SIG-M5 treated with dmso at 0.1 percent for 504 hours (cell line): ENCODE measurements around the gene MADD.
A peak's percentile ranks its signal among the peaks of the same experiment; 100 is the strongest.

ENCODE experiments used
- DNase-seq: peaks from one replicate; lab custom pipeline; 2025; ENCODE audit not compliant: unreplicated experiment; lab: John Stamatoyannopoulos, UW

The MADD gene

GRCh38 chr11:47269829-47270305 lies at the start of gene MADD:
Gene MADD, plus strand, starts transcription at chr11:47270133.
- DNase-seq: peak; percentile 80

GRCh38 chr11:47220401-47220821 lies 49.5 kb upstream of the MADD start:
- DNase-seq: no peak

DNA sequence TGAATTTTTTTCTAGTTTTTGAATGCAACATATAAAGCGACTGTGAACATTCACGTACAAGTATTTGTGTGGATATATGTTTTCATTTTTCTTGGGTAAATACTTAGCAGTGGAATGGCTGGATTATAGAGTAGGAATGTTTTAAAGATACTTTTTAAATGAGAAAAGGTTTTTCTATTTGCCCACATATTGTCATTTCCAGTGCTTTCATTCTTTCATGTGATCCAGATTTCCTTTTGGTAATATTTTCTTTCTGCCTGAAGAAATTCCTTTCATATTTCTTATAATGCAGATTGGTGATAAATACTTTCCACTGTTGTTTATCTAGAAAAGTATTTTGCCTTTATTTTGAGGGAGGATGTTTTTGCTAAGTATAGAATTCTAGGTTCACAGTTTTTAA lies 47.2 kb upstream of the MADD start:
- no peak for DNase-seq

GRCh38 chr11:47225552-47226400 lies 44.2 kb upstream of the MADD start:
- peak; percentile 50 for DNase-seq

GRCh38 chr11:47229161-47229560 lies 40.8 kb upstream of the MADD start:
- no peak for DNase-seq

- no peak for DNase-seq
These were observed 36.9 kb upstream of the MADD start for GRCh38 chr11:47233051-47233450.

DNA sequence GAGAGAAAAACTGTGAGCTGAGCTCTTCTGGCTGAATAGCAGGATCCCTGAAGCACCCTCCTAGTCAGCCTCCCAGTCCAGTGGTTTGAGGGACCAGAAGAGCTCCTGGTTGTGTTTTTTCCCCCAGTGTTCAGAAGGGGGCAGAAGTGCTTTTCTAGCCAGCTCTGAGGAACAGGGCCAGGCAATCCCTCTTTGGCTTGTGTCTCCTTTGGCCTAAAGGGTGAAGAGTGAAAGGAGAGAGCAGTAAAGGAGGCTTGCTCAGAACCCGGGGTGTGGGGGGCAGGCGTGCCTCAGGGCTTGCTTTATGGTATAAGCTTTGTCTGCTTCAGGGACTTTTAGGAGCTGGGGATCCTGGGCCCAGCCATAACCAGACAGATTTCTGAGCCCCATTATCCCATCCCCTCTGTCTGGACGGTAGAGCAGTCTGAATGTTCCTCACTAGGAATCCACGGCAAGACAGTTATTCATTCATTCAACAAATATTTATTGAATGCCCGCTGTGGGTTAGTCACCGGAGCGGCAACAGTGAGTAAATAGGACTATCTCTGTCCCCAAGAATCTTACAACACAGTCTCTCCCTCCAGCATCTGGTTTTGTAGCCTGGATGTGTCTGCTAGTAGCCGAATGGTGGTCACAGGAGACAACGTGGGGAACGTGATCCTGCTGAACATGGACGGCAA lies 35.8 kb upstream of the MADD start:
- no peak for DNase-seq

- DNase-seq: no peak
These were observed 35.2 kb upstream of the MADD start for GRCh38 chr11:47234669-47235100.

DNA sequence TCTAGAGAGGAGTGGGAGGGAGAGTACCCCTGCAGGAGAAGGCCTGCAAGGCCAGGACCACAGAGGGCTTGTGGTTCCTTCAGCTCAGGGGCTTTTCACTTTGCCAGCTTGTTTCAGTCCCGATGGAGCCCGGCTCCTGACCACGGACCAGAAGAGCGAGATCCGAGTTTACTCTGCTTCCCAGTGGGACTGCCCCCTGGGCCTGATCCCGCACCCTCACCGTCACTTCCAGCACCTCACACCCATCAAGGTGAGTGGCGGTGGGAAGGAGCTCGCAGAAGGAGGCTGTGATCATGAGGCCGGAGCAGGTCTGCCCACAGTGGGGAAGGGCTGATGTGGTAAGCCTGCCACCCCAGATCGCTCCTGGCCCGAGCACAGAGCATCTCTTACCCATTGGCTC lies 34.8 kb upstream of the MADD start:
- no peak for DNase-seq

- DNase-seq: no peak
These were observed 33.5 kb upstream of the MADD start for GRCh38 chr11:47236482-47236881.

- no peak for DNase-seq
These were observed 30.1 kb upstream of the MADD start for GRCh38 chr11:47239852-47240251.

GRCh38 chr11:47241841-47242301 lies 28.1 kb upstream of the MADD start:
- DNase-seq: peak; percentile 36

DNA sequence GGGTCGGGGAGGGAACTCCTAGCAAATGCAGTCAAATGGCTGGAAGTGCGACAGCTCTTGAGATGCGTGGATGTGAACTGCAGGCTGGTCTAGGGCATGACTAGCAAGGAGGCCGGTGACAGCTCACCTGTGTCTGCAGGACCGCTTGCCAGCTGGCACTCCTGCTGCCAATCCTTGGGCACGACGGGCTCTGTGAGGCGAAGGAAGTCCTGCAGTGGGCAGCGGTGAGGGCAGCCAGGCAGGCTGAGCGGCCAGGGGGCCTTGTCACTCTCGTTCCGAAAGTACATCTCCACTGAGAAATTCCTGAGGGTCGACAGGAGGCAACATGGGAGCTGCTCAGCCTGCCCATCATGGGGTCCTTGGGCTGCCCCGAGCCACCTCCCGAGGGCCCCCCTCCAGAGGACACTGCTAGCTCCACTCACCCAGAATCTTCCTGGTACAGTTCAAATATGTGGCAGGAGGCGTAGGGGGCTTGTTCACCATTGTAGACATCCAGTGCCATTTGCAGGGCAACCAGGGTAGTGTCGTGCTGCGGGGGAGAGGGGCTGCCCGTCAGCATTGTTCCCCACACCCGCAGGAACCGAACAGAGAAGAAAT lies 27.2 kb upstream of the MADD start:
- DNase-seq: no peak

DNA sequence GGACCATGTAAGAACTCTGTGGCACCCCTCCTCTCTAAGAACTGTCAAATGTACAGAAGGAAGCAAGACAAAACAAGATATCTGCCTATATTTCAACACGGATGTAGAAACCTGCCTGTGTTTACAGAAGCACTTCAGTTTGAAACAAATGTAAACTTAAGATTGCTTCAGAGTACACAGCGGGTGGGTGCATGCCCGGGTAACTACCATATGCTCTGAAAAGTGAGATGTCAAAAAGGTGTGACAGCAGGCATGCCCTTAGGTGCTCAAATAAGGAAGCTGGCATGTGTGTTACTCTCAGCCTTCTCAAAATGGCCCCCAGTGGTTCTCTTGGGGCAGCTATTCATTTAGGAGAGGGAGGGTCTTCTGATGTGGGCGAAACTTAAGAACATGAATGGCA lies 26.5 kb upstream of the MADD start:
- peak; percentile 46 for DNase-seq

GRCh38 chr11:47244448-47245350 lies 25.2 kb upstream of the MADD start:
- no peak for DNase-seq

- no peak for DNase-seq
These were observed 24.1 kb upstream of the MADD start for GRCh38 chr11:47245611-47246357.

GRCh38 chr11:47247502-47247901 lies 22.4 kb upstream of the MADD start:
- no peak for DNase-seq

- peak; percentile 27 for DNase-seq
These were observed 21.6 kb upstream of the MADD start for GRCh38 chr11:47248304-47248663.

- peak; percentile 86 for DNase-seq
These were observed 21.1 kb upstream of the MADD start, which contains the start of gene ACP2 for GRCh38 chr11:47248664-47249377. Gene ACP2, minus strand, starts transcription at chr11:47248814. Its CDS starts 25 bp downstream, at chr11:47248789.
